Dendritic cell treated with granulocyte-macrophage colony-stimulating factor and Interleukin-4, amounts not matched to agents 40 ng/mL and 50 ng/mL, for 4 days (primary cell): ENCODE results near the gene RAB18.
"Not testable (repeated sequence)": the region's sequence is repeated elsewhere in the genome, so short reads cannot be mapped to it uniquely, and the experiment has no call there.

Experiments
- H3K27ac Mint-ChIP-seq: one replicate; pipeline ENCODE4 v1.8.0; 2022; ENCODE audit warnings: mild to moderate bottlenecking, mixed read lengths
- H3K27me3 Mint-ChIP-seq: one replicate; pipeline ENCODE4 v1.8.0; 2022; ENCODE audit warnings: mild to moderate bottlenecking, mixed read lengths
- H3K36me3 Mint-ChIP-seq: one replicate; pipeline ENCODE4 v1.8.0; 2022; ENCODE audit warnings: low read depth, mixed read lengths
- H3K4me1 Mint-ChIP-seq: one replicate; pipeline ENCODE4 v1.8.0; 2022; ENCODE audit warnings: low read depth, mixed read lengths
- H3K4me3 Mint-ChIP-seq: one replicate; pipeline ENCODE4 v1.8.0; 2022; ENCODE audit warnings: mild to moderate bottlenecking, moderate library complexity, mixed read lengths
- H3K9me3 Mint-ChIP-seq: one replicate; pipeline ENCODE4 v1.8.0; 2022; ENCODE audit warnings: mixed read lengths
- intact Hi-C: fragments of 100-400 bp; cut with micrococcal nuclease; formaldehyde crosslinking; loops from one replicate; pipeline ENCODE4 v1.15.0; 2022

The RAB18 gene

DNA sequence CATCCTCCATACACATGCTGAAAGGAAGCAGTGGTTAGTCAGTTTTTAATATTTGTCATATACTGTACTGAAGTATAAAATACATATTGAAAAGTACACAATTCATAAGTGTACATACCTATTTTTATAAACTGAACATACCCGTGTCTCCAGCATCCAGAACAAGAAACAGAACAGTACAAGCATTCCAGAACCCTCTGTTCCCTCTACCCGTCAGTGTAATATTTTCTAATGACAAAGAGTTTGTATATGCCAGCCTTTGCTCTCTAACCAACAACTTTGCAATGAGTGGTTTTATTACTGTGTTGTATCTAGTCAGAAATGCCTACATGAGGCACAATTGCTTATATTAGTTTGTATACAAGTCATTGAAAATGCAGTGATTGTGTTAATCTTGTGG lies 18.7 kb upstream of the RAB18 start:
- Mint-ChIP-seq H3K27ac (no peak overlapping the region), H3K4me3 (no peak overlapping the region), H3K36me3 (no peaks in the 10 kb centered on the region), H3K9me3 (peaks cover 10% of the 10 kb centered on the region), H3K27me3 (no peaks in the 10 kb centered on the region), H3K4me1 (peaks cover 17% of the 10 kb centered on the region)
- intact Hi-C loops, result loop anchor here (5.0 kb wide), 1 partner anchor 38 kb away; no protein-coding TSS in a partner anchor

DNA sequence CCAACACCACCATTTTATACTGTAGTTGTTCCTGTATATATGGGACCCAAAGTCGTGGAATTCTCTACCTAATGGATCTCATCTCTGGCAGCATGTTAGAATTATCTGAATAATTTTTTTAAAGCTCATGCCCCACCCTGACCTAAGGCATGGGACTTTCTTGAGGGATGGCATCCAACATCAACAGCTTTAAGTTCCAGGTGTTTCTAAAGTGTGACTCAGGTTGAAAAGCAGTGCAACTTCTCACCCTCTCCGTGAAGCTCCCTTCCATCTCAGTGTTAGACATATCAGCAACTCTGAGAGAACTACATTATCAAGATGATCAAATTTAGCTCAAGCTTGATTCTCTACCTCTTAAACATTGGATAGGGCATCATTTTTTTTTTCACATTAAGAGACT lies 18.1 kb upstream of the RAB18 start:
- Mint-ChIP-seq H3K4me3 (no peak overlapping the region), H3K27me3 (no peaks in the 10 kb centered on the region), H3K36me3 (no peaks in the 10 kb centered on the region), H3K9me3 (peaks cover 16% of the 10 kb centered on the region), H3K4me1 (peaks cover 11% of the 10 kb centered on the region), H3K27ac (no peak overlapping the region)
- intact Hi-C loops, result loop anchor here (5.0 kb wide), 1 partner anchor 39 kb away; no protein-coding TSS in a partner anchor

- no peaks in the 10 kb centered on the region for H3K36me3 Mint-ChIP-seq
- no peak overlapping the region for H3K4me3 Mint-ChIP-seq
- H3K27ac Mint-ChIP-seq, result no peak overlapping the region
- H3K4me1 Mint-ChIP-seq, result no peaks in the 10 kb centered on the region
- no peaks in the 10 kb centered on the region for H3K27me3 Mint-ChIP-seq
- intact Hi-C loops, result no loop called here
- peaks cover 31% of the 10 kb centered on the region for H3K9me3 Mint-ChIP-seq
Observed at GRCh38 chr10:27490807-27491206, 13.3 kb upstream of the RAB18 start.

GRCh38 chr10:27494116-27494805 lies 9.8 kb upstream of the RAB18 start:
- Mint-ChIP-seq H3K27ac (no peak overlapping the region), H3K9me3 (peaks cover 23% of the 10 kb centered on the region), H3K4me1 (no peaks in the 10 kb centered on the region), H3K27me3 (no peaks in the 10 kb centered on the region), H3K36me3 (no peaks in the 10 kb centered on the region), H3K4me3 (no peak overlapping the region)
- intact Hi-C loops, result no loop called here

DNA sequence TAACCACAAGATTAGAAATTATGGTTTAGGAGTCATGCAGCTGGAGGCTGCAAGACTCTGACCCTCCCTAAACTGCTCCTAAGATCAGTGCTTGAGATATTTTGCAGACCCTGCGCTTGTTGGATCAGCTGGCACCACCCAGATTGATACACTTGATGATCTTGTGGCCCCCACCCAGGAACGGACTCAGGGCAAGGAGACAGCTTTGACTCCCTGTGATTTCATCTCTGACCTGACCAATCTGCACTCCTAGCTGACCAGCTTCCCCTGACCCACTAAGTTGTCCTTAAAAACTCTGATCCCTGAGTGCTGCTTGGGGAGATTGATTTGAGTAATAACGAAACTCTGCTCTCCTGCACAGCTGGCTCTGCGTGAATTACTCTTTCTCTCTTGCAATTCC lies 8.0 kb upstream of the RAB18 start:
- Mint-ChIP-seq H3K27ac (no peak overlapping the region), H3K9me3 (peaks cover 14% of the 10 kb centered on the region), H3K27me3 (no peaks in the 10 kb centered on the region), H3K4me1 (no peaks in the 10 kb centered on the region), H3K36me3 (no peaks in the 10 kb centered on the region), H3K4me3 (no peak overlapping the region)
- intact Hi-C loops, result no loop called here

GRCh38 chr10:27500096-27500495 lies 4.0 kb upstream of the RAB18 start:
- H3K4me1 Mint-ChIP-seq, result no peaks in the 10 kb centered on the region
- intact Hi-C loops, result no loop called here
- no peak overlapping the region for H3K4me3 Mint-ChIP-seq
- H3K9me3 Mint-ChIP-seq, result no peaks in the 10 kb centered on the region
- peaks cover 13% of the 10 kb centered on the region for H3K36me3 Mint-ChIP-seq
- H3K27ac Mint-ChIP-seq, result no peak overlapping the region
- no peaks in the 10 kb centered on the region for H3K27me3 Mint-ChIP-seq

- H3K4me1 Mint-ChIP-seq, result peaks cover 4% of the 10 kb centered on the region
- intact Hi-C loops, result no loop called here
- H3K27me3 Mint-ChIP-seq, result no peaks in the 10 kb centered on the region
- H3K9me3 Mint-ChIP-seq, result no peaks in the 10 kb centered on the region
- H3K36me3 Mint-ChIP-seq, result peaks cover 13% of the 10 kb centered on the region
- no peak overlapping the region for H3K4me3 Mint-ChIP-seq
- no peak overlapping the region for H3K27ac Mint-ChIP-seq
Observed at GRCh38 chr10:27500886-27501285, 3.2 kb upstream of the RAB18 start.

DNA sequence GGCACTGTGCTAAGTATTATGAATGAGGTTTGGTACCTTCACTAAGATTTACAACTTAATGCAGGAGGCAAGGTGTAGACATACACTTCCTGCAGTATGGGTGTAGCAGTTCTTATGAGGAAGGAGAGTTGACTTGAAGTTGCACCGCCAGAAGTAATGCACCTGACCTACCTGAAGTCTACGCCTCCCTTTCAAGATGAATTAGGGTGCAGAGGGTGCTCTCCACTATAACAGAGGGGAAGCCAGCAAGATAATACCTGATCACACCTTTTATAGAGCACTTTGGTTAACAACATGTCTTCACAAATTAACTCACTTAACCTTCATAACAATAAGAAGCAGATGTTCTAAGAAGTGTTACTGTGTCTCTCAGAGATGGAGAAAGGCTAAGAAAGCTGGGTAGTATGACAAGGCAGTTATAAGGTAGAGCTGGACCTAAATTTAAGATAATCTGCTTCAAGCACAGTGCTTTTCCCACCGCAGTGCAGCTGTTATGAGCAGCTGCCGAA lies 552 bp upstream of the RAB18 start:
- Mint-ChIP-seq H3K27ac (peak overlapping the region; percentile 98), H3K27me3 (no peaks in the 10 kb centered on the region), H3K36me3 (peaks cover 23% of the 10 kb centered on the region), H3K4me3 (peak overlapping the region; percentile 98), H3K9me3 (no peaks in the 10 kb centered on the region), H3K4me1 (peaks cover 23% of the 10 kb centered on the region)
- intact Hi-C loops, result no loop called here

- Mint-ChIP-seq H3K4me1 (peaks cover 36% of the 10 kb centered on the region), H3K27me3 (no peaks in the 10 kb centered on the region), H3K36me3 (peaks cover 34% of the 10 kb centered on the region), H3K27ac (peak overlapping the region; percentile 98), H3K4me3 (peak overlapping the region; percentile 98), H3K9me3 (no peaks in the 10 kb centered on the region)
- intact Hi-C loops, result no loop called here
Observed at GRCh38 chr10:27504808-27505460, 830 bp downstream of the RAB18 start.

DNA sequence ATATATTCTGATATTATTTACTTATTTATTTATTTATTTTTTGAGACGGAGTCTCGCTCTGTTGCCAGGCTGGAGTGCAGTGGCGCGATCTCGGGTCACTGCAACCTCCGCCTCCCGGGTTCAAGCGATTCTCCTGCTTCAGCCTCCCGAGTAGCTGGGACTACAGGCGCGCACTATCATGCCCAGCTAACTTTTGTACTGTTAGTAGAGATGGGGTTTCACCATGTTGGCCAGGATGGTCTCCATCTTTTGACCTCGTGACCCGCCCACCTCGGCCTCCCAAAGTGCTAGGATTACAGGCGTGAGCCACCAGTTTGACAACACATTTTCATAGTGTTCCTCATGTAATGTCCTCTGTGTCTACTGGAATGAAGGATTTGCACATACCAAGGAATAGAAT lies 1.4 kb downstream of the RAB18 start:
- H3K9me3 Mint-ChIP-seq, H3K27ac Mint-ChIP-seq, H3K27me3 Mint-ChIP-seq, intact Hi-C loops: not testable (repeated sequence)
- peaks cover 38% of the 10 kb centered on the region for H3K4me1 Mint-ChIP-seq
- peaks cover 40% of the 10 kb centered on the region for H3K36me3 Mint-ChIP-seq
- peak overlapping the region; percentile 61 for H3K4me3 Mint-ChIP-seq

- no peaks in the 10 kb centered on the region for H3K27me3 Mint-ChIP-seq
- no peak overlapping the region for H3K4me3 Mint-ChIP-seq
- H3K4me1 Mint-ChIP-seq, result peaks cover 38% of the 10 kb centered on the region
- peaks cover 45% of the 10 kb centered on the region for H3K36me3 Mint-ChIP-seq
- no peak overlapping the region for H3K27ac Mint-ChIP-seq
- intact Hi-C loops, result no loop called here
- H3K9me3 Mint-ChIP-seq, result no peaks in the 10 kb centered on the region
Observed at GRCh38 chr10:27506280-27506679, 2.2 kb downstream of the RAB18 start.

DNA sequence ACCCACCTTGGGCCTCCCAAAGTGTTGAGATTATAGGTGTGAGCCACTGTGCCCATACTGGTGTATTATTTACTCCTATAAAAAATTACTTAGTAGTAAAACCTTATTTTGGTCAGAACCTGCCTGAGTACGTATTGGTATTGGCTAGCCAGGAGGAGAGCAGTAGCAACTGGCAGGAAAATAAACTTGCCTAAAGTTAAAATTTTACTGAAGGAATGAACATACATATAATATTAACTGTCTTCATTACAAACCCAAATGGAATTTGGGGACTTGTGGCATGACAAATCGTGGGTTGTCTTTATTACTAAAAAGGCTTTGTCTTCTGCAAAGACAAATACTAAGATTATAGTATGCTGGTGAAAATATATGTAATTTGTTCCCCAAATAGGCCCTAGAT lies 8.4 kb downstream of the RAB18 start:
- Mint-ChIP-seq H3K4me3 (no peak overlapping the region), H3K27ac (no peak overlapping the region)
- intact Hi-C loops, result no loop called here

GRCh38 chr10:27513451-27514191 lies 9.5 kb downstream of the RAB18 start:
- no peaks in the 10 kb centered on the region for H3K27me3 Mint-ChIP-seq
- intact Hi-C loops, result no loop called here
- H3K36me3 Mint-ChIP-seq, result peaks cover 67% of the 10 kb centered on the region
- H3K9me3 Mint-ChIP-seq, result no peaks in the 10 kb centered on the region
- H3K4me1 Mint-ChIP-seq, result peaks cover 34% of the 10 kb centered on the region
- H3K27ac Mint-ChIP-seq, result no peak overlapping the region
- no peak overlapping the region for H3K4me3 Mint-ChIP-seq

More for the DNA sequence above, 8.4 kb downstream of the RAB18 start:
- Mint-ChIP-seq H3K4me1 (peaks cover 37% of the 10 kb centered on the region), H3K36me3 (peaks cover 68% of the 10 kb centered on the region), H3K27me3 (no peaks in the 10 kb centered on the region), H3K9me3 (no peaks in the 10 kb centered on the region)

GRCh38 chr10:27514243-27514642 lies 10.1 kb downstream of the RAB18 start:
- no peaks in the 10 kb centered on the region for H3K9me3 Mint-ChIP-seq
- intact Hi-C loops, result no loop called here
- H3K27ac Mint-ChIP-seq, result no peak overlapping the region
- no peak overlapping the region for H3K4me3 Mint-ChIP-seq
- peaks cover 27% of the 10 kb centered on the region for H3K4me1 Mint-ChIP-seq
- peaks cover 61% of the 10 kb centered on the region for H3K36me3 Mint-ChIP-seq
- H3K27me3 Mint-ChIP-seq, result no peaks in the 10 kb centered on the region
